Heart right ventricle (tissue), 16 donors: Measurements from ENCODE around the gene PSAT1. TPM values are rescaled to one million over a fixed set of nuclear protein-coding genes. Genes with fewer than 3 reads are reported as not detected.
A peak's percentile ranks its signal among the peaks of the same experiment; 100 is the strongest.
"Not testable (repeated sequence)": the region's sequence is repeated elsewhere in the genome, so short reads cannot be mapped to it uniquely, and the experiment has no call there.

ENCODE experiments used
- ATAC-seq, 8 donors: fragments of 200-7000 bp; cut with Tn5 transposase; one replicate each; pipeline ENCODE4 v1.9.1; 2020; ENCODE audit warnings: mild to moderate bottlenecking in 8 of 8, moderate library complexity in 8 of 8, moderate number of reproducible peaks in 1 of 8
- DNase-seq, 2 donors: peaks; one replicate each; pipeline ENCODE4 v3.0.0-alpha.2; 2020
- H3K27ac ChIP-seq, 10 donors: fragments of 200-600 bp; sonication (generic) in 2 of 10; one replicate each; pipeline versions ENCODE4 v1.5.0 to v1.8.0; 2020 to 2022; ENCODE audit warnings: mild to moderate bottlenecking in 3 of 10
- H3K27me3 ChIP-seq, 7 donors: fragments of 200-600 bp; one replicate each; pipeline ENCODE4 v1.8.0; 2021 to 2022; ENCODE audit warnings: mild to moderate bottlenecking in 2 of 7
- H3K36me3 ChIP-seq, 9 donors: fragments of 200-600 bp; sonication (generic) in 1 of 9; one replicate each; pipeline versions ENCODE4 v1.5.0 to v1.8.0; 2020 to 2022; ENCODE audit warnings: mild to moderate bottlenecking in 2 of 9
- H3K4me1 ChIP-seq, 9 donors: fragments of 200-600 bp; sonication (generic) in 1 of 9; one replicate each; pipeline versions ENCODE4 v1.5.0 to v1.8.0; 2020 to 2022; ENCODE audit warnings: mild to moderate bottlenecking in 4 of 9
- H3K4me3 ChIP-seq, 10 donors: fragments of 200-600 bp; sonication (generic) in 2 of 10; one replicate each; pipeline versions ENCODE4 v1.5.0 to v1.8.0; 2020 to 2022; ENCODE audit warnings: mild to moderate bottlenecking in 7 of 10, moderate library complexity in 2 of 10
- H3K9me3 ChIP-seq, 11 donors: fragments of 200-600 bp in 10 of 11; sonication (generic) in 2 of 11; one replicate each; pipeline versions ENCODE4 v1.5.0 to v1.8.0; 2013 to 2022; ENCODE audit warnings: mild to moderate bottlenecking in 2 of 11, control low read depth in 1 of 11, moderate library complexity in 1 of 11
- CTCF ChIP-seq, 9 donors: fragments of 200-600 bp; sonication (generic) in 2 of 9; IDR thresholded peaks; one replicate each; pipeline versions ENCODE4 v1.5.0 to v1.8.0; 2021 to 2022; ENCODE audit warnings: antibody characterized with exemption in 9 of 9, mild to moderate bottlenecking in 5 of 9, moderate library complexity in 1 of 9
- WGBS, 2 donors: extraction: QIAGEN DNeasy Blood & Tissue Kit; methylation state at CpG; one replicate each; pipeline ENCODE4 v1.1.7; 2013; ENCODE audit warnings: inconsistent platforms in 1 of 2; 5-methylcytosine and 5-hydroxymethylcytosine counted together
- intact Hi-C, 10 donors: fragments of 100-400 bp; cut with DNase I; formaldehyde crosslinking; loops; one replicate each; pipeline versions ENCODE4 v1.11.1 to v1.14.2; 2022
- polyA plus RNA-seq, 2 donors: library from polyadenylated mRNA; stranded (reverse); fragments of 200-250 nt; gene quantifications; one replicate each; pipeline ENCODE4 v1.2.3, GENCODE V29; 2013
- total RNA-seq, 10 donors: library from RNA; stranded (reverse); fragmentation: NEBNext Ultra II Directional in 3 of 10; extraction: Animal tissue kit (Norgen Biotek cat#: 25700) in 3 of 10; gene quantifications; one replicate each; pipeline versions ENCODE4 v1.2.1 to v1.2.4, GENCODE V29; 2021 to 2023
- donor health status: Arrhythmogenic right ventricular cardiomyopathy.
- donor health status: ischemic (EF 13 %, LVEDD 7.1; RV severe dilation, severe dysfunction).
- donor health status: healthy with polysubstance abuse.
- donor health status: DM: no; HTN: yes; CAD: no.
- donor health status: DM: no; HTN: no; CAD: no.
- donor health status: ischemic (EF 25% LVEDD 6.9; RV normal size, moderate dysfunction).
- donor health status: ischemic (EF 25% LVEDD 5.7; RV mildly dilated, moderate dysfunction).
- donor health status: healthy.
- donor health status: DM: yes; HTN: yes; CAD: no.
- donor health status: Ischemic cardiomyopathy.
- donor health status: ischemic (EF 35%, LVEDD 5.7; RV mildly dilated, moderate dysfunction).
- donor health status: nonischemic (EF 11% LVEDD 7.7; RV severe dilation, severe dysfunction).
- donor health status: DM: yes; HTN: yes; CAD: no.
- donor health status: PGD.
- donor health status: ischemic (EF 29% LVEDD 5.4; RV normal size, mild dysfunction).
- donor health status: nonischemic (EF 23%, LVEDD 6.1; RV moderate dilation, normal function).

The PSAT1 gene
- total and polyA plus RNA-seq, 12 donors = 0.28 to 4.0 (median 0.56) TPM; not detected in 1

DNA sequence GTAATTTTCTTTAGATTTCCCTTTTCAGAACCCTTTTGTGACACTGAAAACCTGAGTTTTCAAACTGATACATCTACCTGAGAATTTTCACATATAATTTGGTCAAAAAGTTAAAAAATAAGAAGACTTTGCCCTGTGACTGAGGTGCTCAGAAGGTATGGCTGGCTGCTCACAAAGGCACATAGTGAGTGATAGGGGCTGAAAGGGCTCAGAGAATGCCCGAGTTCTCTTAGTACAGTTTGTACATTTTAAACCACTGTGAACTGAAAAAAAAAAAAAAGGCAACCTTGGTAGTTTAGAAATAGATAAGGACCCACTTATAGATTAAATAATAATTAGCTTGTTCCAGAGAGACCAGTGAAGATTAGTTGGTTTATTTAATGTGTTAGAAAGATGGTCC, 18.1 kb upstream of the PSAT1 start:
- no peaks in the 10 kb centered on the region for H3K27me3 ChIP-seq
- TF ChIP-seq CTCF (IDR thresholded peaks at IDR 0.05) = no peak
- H3K36me3 ChIP-seq = no peaks in the 10 kb centered on the region
- DNase-seq = no peak
- peaks cover 0 to 16% (median 3%) of the 10 kb centered on the region in 9 donors for H3K4me1 ChIP-seq
- intact Hi-C loops = no loop called here
- ATAC-seq = no peak
- WGBS, 2 donors = 84 to 87% methylated on average over 1 of the region's 1 CpG
- H3K9me3 ChIP-seq = no peaks in the 10 kb centered on the region
- H3K4me3 ChIP-seq = no peak overlapping the region
- H3K27ac ChIP-seq = no peak overlapping the region

- ATAC-seq = peak; percentile 85 to 95 (median 92)
- H3K4me1 ChIP-seq = peaks cover 0 to 16% (median 3%) of the 10 kb centered on the region in 9 donors
- H3K9me3 ChIP-seq = no peaks in the 10 kb centered on the region
- H3K27me3 ChIP-seq = no peaks in the 10 kb centered on the region
- TF ChIP-seq CTCF (IDR thresholded peaks at IDR 0.05) = no peak
- no peak overlapping the region for H3K27ac ChIP-seq
- DNase-seq = peak; percentile 66 to 77
- H3K4me3 ChIP-seq = no peak overlapping the region
- 51 to 52% methylated on average over 3 of the region's 3 CpGs for WGBS, 2 donors
- intact Hi-C loops = no loop called here
- no peaks in the 10 kb centered on the region for H3K36me3 ChIP-seq
Observed at GRCh38 chr9:78280982-78281668, 15.8 kb upstream of the PSAT1 start.

GRCh38 chr9:78284181-78284580, 12.7 kb upstream of the PSAT1 start:
- DNase-seq, ATAC-seq, H3K4me3 ChIP-seq, H3K36me3 ChIP-seq, H3K9me3 ChIP-seq, H3K27ac ChIP-seq, intact Hi-C loops: not testable (repeated sequence)
- 90 to 91% methylated on average over 4 of the region's 4 CpGs for WGBS, 2 donors
- peaks cover 0 to 15% (median 3%) of the 10 kb centered on the region in 9 donors for H3K4me1 ChIP-seq
- peaks cover 0 to 11% (median 0%) of the 10 kb centered on the region in 7 donors for H3K27me3 ChIP-seq

DNA sequence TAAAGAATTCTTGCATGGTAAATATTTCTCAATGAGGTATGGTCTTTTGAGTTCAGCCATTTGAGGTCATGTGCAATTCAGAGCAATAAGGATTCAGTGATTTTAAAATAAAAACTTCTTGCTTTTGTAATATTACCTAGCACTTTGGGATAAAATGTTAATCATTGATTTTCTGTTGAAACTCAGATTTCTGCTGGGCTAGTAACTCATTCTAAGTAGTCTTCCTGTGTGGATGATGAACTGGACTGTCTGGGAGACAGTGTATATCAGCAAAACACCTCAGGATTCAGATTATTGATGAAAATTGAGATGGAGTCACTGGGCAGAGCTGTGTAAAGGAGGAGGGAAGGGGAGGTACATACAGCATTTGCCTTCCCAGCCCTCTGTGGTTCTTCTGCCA, 10.8 kb upstream of the PSAT1 start:
- peaks cover 0 to 11% (median 0%) of the 10 kb centered on the region in 7 donors for H3K27me3 ChIP-seq
- no peak for ATAC-seq
- DNase-seq = no peak
- no peak for TF ChIP-seq CTCF (IDR thresholded peaks at IDR 0.05)
- H3K4me1 ChIP-seq = peaks cover 0 to 9% (median 3%) of the 10 kb centered on the region in 9 donors
- H3K4me3 ChIP-seq = no peak overlapping the region
- H3K36me3 ChIP-seq = no peaks in the 10 kb centered on the region
- no peaks in the 10 kb centered on the region for H3K9me3 ChIP-seq
- intact Hi-C loops = no loop called here
- H3K27ac ChIP-seq = no peak overlapping the region

DNA sequence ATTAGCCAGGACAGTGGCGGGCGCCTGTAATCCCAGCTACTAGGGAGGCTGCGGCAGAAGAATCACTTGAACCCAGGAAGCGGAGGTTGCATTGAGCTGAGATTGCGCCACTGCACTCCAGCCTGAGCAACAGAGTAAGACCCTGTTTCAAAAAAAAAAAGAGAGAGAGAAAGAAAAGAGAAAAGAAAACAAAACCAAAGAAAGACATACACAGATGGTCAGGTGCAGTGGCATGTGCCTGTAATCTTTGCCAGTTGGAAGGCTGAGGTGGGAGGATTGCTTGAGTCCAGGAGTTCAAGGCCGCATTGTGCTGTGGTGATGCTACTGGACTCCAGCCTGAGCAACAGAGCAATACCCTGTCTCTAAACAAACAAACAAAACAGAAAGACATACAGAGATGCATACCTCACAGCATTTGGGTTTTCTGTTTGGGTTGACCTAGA, 10.0 kb upstream of the PSAT1 start:
- H3K4me3 ChIP-seq = no peak overlapping the region
- no peak for TF ChIP-seq CTCF (IDR thresholded peaks at IDR 0.05)
- WGBS, 2 donors = 96 to 99% methylated on average over 6 of the region's 6 CpGs
- intact Hi-C loops = no loop called here
- no peaks in the 10 kb centered on the region for H3K9me3 ChIP-seq
- no peak for DNase-seq
- H3K4me1 ChIP-seq = peaks cover 0 to 1% (median 0%) of the 10 kb centered on the region in 9 donors
- H3K36me3 ChIP-seq = no peaks in the 10 kb centered on the region
- ATAC-seq = no peak
- no peak overlapping the region for H3K27ac ChIP-seq
- peaks cover 0 to 11% (median 0%) of the 10 kb centered on the region in 7 donors for H3K27me3 ChIP-seq
